Suprapubic skin (tissue), 3 donors: ENCODE data around the gene SIVA1.

Experiments used
- EP300 ChIP-seq: sonication (generic); formaldehyde crosslinking; IDR thresholded peaks from one replicate; pipeline ENCODE4 v1.6.1; 2017; ENCODE audit warnings: antibody characterized with exemption
- TF ChIP-seq, protein P1 (sequence below), 2 donors: fragments of 200-600 bp in 1 of 2; fragments of 450-650 bp in 1 of 2; sonication (generic) in 1 of 2; IDR thresholded peaks; one replicate each; pipeline ENCODE4 v1.5.1; 2016 to 2019; ENCODE audit warnings: antibody characterized with exemption in 2 of 2, mild to moderate bottlenecking in 1 of 2, moderate library complexity in 1 of 2

DNA sequence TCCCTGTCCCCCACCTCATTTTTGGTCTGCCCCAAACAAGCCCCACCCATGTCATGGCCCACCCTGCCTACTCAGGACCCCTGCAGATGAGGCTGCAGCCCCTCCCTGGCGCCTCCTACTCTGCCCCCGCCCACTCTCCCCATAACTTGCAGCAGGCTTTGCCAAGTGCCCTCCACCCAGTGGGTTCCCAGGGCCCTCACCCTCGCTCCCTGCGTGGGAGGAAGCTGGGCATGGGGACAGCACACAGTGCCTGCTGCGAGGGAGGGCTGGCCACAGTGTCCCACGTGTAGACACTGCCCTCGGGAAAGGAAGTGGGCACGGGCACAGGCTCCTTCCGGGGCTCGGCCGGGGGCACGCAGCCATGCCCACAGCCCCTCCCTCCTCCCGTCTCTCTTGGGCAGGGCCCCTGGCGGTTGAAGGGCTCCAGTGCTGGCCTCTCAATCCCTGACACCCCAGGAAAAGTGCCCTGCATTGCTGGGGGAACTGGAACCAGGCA, 33.2 kb downstream of the SIVA1 start:
- TF ChIP-seq, protein P1, sequence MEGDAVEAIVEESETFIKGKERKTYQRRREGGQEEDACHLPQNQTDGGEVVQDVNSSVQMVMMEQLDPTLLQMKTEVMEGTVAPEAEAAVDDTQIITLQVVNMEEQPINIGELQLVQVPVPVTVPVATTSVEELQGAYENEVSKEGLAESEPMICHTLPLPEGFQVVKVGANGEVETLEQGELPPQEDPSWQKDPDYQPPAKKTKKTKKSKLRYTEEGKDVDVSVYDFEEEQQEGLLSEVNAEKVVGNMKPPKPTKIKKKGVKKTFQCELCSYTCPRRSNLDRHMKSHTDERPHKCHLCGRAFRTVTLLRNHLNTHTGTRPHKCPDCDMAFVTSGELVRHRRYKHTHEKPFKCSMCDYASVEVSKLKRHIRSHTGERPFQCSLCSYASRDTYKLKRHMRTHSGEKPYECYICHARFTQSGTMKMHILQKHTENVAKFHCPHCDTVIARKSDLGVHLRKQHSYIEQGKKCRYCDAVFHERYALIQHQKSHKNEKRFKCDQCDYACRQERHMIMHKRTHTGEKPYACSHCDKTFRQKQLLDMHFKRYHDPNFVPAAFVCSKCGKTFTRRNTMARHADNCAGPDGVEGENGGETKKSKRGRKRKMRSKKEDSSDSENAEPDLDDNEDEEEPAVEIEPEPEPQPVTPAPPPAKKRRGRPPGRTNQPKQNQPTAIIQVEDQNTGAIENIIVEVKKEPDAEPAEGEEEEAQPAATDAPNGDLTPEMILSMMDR (IDR thresholded peaks at IDR 0.05), result peak in 1 of 2 donors; percentile 17
- no peak for TF ChIP-seq EP300
